Loucy (cell line): ENCODE measurements around the gene CCNF.

Experiments used
- H2AFZ ChIP-seq: fragments of 200-600 bp; sonication (generic); 2 replicates; pipeline ENCODE4 v1.6.0; 2016; ENCODE audit warnings: antibody characterized with exemption, mild to moderate bottlenecking, low read length, moderate library complexity
- H3F3A ChIP-seq: fragments of 200-600 bp; 2 replicates; pipeline ENCODE4 v1.6.0; 2016; ENCODE audit warnings: antibody characterized with exemption, low read depth, mild to moderate bottlenecking
- H3K27me3 ChIP-seq: fragments of 200-600 bp; sonication (generic); 2 replicates; pipeline ENCODE4 v1.6.1; 2014; ENCODE audit warnings: low read length, mild to moderate bottlenecking; ENCODE audit not compliant: insufficient read depth, poor library complexity, severe bottlenecking
- H3K36me3 ChIP-seq: fragments of 200-600 bp; sonication (generic); 2 replicates; pipeline ENCODE4 v1.6.1; 2016; ENCODE audit warnings: low read length; ENCODE audit not compliant: insufficient read depth
- H3K4me1 ChIP-seq: fragments of 200-600 bp; sonication (generic); 2 replicates; pipeline ENCODE4 v1.5.1; 2014; ENCODE audit warnings: low read length, mild to moderate bottlenecking; ENCODE audit not compliant: insufficient read depth, poor library complexity, severe bottlenecking
- H3K4me2 ChIP-seq: fragments of 200-600 bp; sonication (generic); 2 replicates; pipeline ENCODE4 v1.6.0; 2014; ENCODE audit warnings: antibody characterized with exemption, low read length, low read depth, mild to moderate bottlenecking; ENCODE audit not compliant: poor library complexity, severe bottlenecking
- H3K4me3 ChIP-seq: fragments of 200-600 bp; sonication (generic); 2 replicates; pipeline ENCODE4 v1.5.1; 2014; ENCODE audit warnings: low read length, mild to moderate bottlenecking, mixed read lengths; ENCODE audit not compliant: poor library complexity, severe bottlenecking
- H3K79me2 ChIP-seq: fragments of 200-600 bp; sonication (generic); 2 replicates; pipeline ENCODE4 v1.6.1; 2014; ENCODE audit warnings: low read length; ENCODE audit not compliant: insufficient read depth
- H3K9ac ChIP-seq: fragments of 200-600 bp; sonication (generic); 2 replicates; pipeline ENCODE4 v1.6.0; 2014; ENCODE audit warnings: mild to moderate bottlenecking, low read depth, low read length, moderate library complexity; ENCODE audit not compliant: poor library complexity, severe bottlenecking
- H3K9me2 ChIP-seq: fragments of 200-600 bp; sonication (generic); replicated peaks from 2 replicates; pipeline ENCODE4 v1.6.1; 2016; ENCODE audit warnings: low read depth, low read length, mixed read lengths
- H3K9me3 ChIP-seq: fragments of 200-600 bp; sonication (generic); 2 replicates; pipeline ENCODE4 v1.6.1; 2014; ENCODE audit warnings: mild to moderate bottlenecking, antibody characterized with exemption, low read length, low read depth; ENCODE audit not compliant: insufficient read depth
- H4K20me1 ChIP-seq: fragments of 200-600 bp; sonication (generic); 2 replicates; pipeline ENCODE4 v1.6.0; 2014; ENCODE audit warnings: antibody characterized with exemption, low read length, mild to moderate bottlenecking; ENCODE audit not compliant: insufficient read depth, poor library complexity, severe bottlenecking
- EZH2phosphoT487 ChIP-seq: fragments of 200-600 bp; IDR thresholded peaks from 2 replicates; pipeline ENCODE4 v1.6.1; 2018; ENCODE audit warnings: antibody characterized with exemption, mild to moderate bottlenecking, moderate library complexity, borderline replicate concordance
- TF ChIP-seq, protein P1 (sequence below): fragments of 200-600 bp; sonication (generic); conservative IDR thresholded peaks from 2 replicates; pipeline ENCODE4 v1.5.1; 2014; ENCODE audit warnings: mild to moderate bottlenecking, antibody characterized with exemption, low read length

The CCNF gene

DNA sequence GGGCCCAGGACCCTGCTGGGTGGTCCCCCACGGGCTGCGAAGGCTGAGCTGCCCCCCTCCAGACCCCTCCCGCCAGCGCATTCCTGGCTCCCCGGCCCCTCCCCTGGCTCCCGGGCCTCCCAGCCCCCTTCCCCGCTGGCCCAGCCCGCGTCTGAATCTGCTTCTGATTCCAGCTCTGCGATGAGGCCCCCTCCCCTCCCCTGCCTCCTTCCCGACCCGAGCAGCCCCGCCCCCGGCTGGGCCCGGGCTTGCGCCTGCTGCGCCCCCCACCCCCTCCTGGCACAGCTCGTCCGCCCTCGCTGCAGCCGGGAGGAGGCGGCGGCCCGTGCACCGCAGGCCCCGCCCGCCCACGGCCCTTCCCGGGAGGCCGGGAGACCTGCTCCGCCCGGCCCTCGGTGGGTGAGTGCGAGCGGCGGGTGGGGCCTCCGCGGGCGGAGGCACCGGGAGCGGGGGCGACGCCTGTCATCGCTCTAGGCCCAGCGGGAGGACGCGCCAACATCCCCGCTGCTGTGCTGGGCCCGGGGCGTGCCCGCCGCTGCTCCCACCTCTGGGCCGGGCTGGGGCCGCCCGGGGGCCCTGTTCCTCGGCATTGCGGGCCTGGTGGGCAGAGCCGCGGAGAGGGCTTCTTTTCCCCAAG is 41.9 kb downstream of the CCNF start, which contains the start of gene NTN3:
Gene NTN3 (plus strand): TSS at position 282 of the 637 bp plus-strand sequence. CDS start 405 bp downstream, outside the sequence.
- Histone ChIP-seq H3K9ac (peak within 1 kb of the TSS; percentile 100), H3K36me3 (no peaks in the 10 kb centered on the region), H3K9me2 (no peaks in the 10 kb centered on the region), H3K4me3 (peak within 1 kb of the TSS; percentile 80), H3K4me2 (peak within 1 kb of the TSS; percentile 92), H4K20me1 (peaks cover 9% of the 10 kb centered on the region), H3K27me3 (no peaks in the 10 kb centered on the region), H3F3A (no peaks in the 10 kb centered on the region), H3K9me3 (no peaks in the 10 kb centered on the region), H2AFZ (no peak within 1 kb of the TSS), H3K79me2 (peaks cover 19% of the 10 kb centered on the region), H3K4me1 (peaks cover 34% of the 10 kb centered on the region)
- TF ChIP-seq, protein P1, sequence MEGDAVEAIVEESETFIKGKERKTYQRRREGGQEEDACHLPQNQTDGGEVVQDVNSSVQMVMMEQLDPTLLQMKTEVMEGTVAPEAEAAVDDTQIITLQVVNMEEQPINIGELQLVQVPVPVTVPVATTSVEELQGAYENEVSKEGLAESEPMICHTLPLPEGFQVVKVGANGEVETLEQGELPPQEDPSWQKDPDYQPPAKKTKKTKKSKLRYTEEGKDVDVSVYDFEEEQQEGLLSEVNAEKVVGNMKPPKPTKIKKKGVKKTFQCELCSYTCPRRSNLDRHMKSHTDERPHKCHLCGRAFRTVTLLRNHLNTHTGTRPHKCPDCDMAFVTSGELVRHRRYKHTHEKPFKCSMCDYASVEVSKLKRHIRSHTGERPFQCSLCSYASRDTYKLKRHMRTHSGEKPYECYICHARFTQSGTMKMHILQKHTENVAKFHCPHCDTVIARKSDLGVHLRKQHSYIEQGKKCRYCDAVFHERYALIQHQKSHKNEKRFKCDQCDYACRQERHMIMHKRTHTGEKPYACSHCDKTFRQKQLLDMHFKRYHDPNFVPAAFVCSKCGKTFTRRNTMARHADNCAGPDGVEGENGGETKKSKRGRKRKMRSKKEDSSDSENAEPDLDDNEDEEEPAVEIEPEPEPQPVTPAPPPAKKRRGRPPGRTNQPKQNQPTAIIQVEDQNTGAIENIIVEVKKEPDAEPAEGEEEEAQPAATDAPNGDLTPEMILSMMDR = no peak
- TF ChIP-seq EZH2phosphoT487 = no peak

DNA sequence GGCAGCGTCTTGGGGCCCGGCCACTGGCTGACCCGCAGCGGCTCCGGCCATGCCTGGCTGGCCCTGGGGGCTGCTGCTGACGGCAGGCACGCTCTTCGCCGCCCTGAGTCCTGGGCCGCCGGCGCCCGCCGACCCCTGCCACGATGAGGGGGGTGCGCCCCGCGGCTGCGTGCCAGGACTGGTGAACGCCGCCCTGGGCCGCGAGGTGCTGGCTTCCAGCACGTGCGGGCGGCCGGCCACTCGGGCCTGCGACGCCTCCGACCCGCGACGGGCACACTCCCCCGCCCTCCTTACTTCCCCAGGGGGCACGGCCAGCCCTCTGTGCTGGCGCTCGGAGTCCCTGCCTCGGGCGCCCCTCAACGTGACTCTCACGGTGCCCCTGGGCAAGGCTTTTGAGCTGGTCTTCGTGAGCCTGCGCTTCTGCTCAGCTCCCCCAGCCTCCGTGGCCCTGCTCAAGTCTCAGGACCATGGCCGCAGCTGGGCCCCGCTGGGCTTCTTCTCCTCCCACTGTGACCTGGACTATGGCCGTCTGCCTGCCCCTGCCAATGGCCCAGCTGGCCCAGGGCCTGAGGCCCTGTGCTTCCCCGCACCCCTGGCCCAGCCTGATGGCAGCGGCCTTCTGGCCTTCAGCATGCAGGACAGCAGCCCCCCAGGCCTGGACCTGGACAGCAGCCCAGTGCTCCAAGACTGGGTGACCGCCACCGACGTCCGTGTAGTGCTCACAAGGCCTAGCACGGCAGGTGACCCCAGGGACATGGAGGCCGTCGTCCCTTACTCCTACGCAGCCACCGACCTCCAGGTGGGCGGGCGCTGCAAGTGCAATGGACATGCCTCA is 42.6 kb downstream of the CCNF start:
- H3K4me3 ChIP-seq = peak overlapping the region; percentile 80
- H4K20me1 ChIP-seq = peaks cover 14% of the 10 kb centered on the region
- H3F3A ChIP-seq = no peaks in the 10 kb centered on the region
- no peak overlapping the region for H2AFZ ChIP-seq
- no peaks in the 10 kb centered on the region for H3K9me3 ChIP-seq
- H3K9ac ChIP-seq = peak overlapping the region; percentile 100
- no peaks in the 10 kb centered on the region for H3K36me3 ChIP-seq
- peak overlapping the region; percentile 92 for H3K4me2 ChIP-seq
- no peaks in the 10 kb centered on the region for H3K9me2 ChIP-seq
- no peaks in the 10 kb centered on the region for H3K27me3 ChIP-seq
- H3K79me2 ChIP-seq = peaks cover 26% of the 10 kb centered on the region
- TF ChIP-seq, protein P1 = no peak
- H3K4me1 ChIP-seq = peaks cover 34% of the 10 kb centered on the region

DNA sequence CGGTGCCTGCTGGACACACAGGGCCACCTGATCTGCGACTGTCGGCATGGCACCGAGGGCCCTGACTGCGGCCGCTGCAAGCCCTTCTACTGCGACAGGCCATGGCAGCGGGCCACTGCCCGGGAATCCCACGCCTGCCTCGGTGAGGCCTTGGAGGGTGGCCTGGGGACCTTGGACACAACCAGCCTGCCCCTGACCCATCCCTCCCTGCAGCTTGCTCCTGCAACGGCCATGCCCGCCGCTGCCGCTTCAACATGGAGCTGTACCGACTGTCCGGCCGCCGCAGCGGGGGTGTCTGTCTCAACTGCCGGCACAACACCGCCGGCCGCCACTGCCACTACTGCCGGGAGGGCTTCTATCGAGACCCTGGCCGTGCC is 43.2 kb downstream of the CCNF start:
- no peak for TF ChIP-seq EZH2phosphoT487
- peaks cover 31% of the 10 kb centered on the region for H3K4me1 ChIP-seq
- peaks cover 14% of the 10 kb centered on the region for H4K20me1 ChIP-seq
- peak overlapping the region; percentile 61 for H3K9ac ChIP-seq
- H3K9me2 ChIP-seq = no peaks in the 10 kb centered on the region
- H3F3A ChIP-seq = no peaks in the 10 kb centered on the region
- peaks cover 32% of the 10 kb centered on the region for H3K79me2 ChIP-seq
- H3K4me3 ChIP-seq = no peak overlapping the region
- no peaks in the 10 kb centered on the region for H3K27me3 ChIP-seq
- H3K4me2 ChIP-seq = peak overlapping the region; percentile 92
- H3K36me3 ChIP-seq = no peaks in the 10 kb centered on the region
- no peaks in the 10 kb centered on the region for H3K9me3 ChIP-seq
- no peak overlapping the region for H2AFZ ChIP-seq
